H1 (cell line): ENCODE data around the gene GALNTL6.

Experiments used
- BRCA1 ChIP-seq: IDR thresholded peaks from 2 replicates; pipeline ENCODE4 v1.6.1; 2012; ENCODE audit warnings: low read depth, low read length, improper control_type of control experiment
- POLR2AphosphoS5 ChIP-seq: IDR thresholded peaks from 2 replicates; pipeline ENCODE4 v1.6.1; 2011; ENCODE audit warnings: low read depth, low read length

DNA sequence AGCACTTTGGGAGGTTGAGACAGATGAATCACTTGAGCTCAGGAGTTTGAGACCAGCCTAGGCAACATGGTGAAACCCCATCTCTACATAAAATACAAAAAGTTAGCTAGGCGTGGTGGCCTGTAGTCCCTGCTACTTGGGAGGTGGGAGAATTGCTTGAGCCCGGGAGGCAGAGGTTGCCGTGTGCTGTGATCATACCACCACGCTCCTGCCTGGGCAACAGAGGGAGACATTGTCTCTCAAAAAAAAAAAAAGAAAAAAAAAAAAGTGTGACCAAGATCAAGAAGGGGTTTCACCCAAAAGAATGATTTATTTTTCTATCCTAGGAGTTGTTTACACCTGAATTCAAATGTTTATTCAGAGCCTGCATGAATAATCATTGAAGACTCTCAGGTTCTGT is 783.0 kb downstream of the GALNTL6 start:
- TF ChIP-seq BRCA1 (no peak), POLR2AphosphoS5 (no peak)
